Gastrocnemius medialis (tissue), 4 donors: ENCODE measurements around the gene CLDN19. TPM values are rescaled to one million over a fixed set of nuclear protein-coding genes. Genes with fewer than 3 reads are reported as not detected.

Experiments
- ATAC-seq, 2 donors: fragments of 150-250 bp; one replicate each; pipeline ENCODE4 v1.9.1; 2016
- DNase-seq, 2 donors: peaks; one replicate each; pipeline ENCODE4 v3.0.0-alpha.2; 2019
- H3K27ac ChIP-seq, 4 donors: fragments of 200-600 bp; sonication (generic); 1 replicate in 1 of 4; 2 replicates in 3 of 4; pipeline ENCODE4 v1.5.1; 2016 to 2018; ENCODE audit warnings: mild to moderate bottlenecking in 2 of 4, moderate library complexity in 1 of 4
- H3K27me3 ChIP-seq, 3 donors: fragments of 200-600 bp; sonication (generic) in 2 of 3; 1 replicate in 1 of 3; 2 replicates in 2 of 3; pipeline versions ENCODE4 v1.5.1 to v1.6.0; 2016 to 2019; ENCODE audit warnings: mild to moderate bottlenecking in 1 of 3, moderate library complexity in 1 of 3
- H3K36me3 ChIP-seq, 2 donors: fragments of 200-600 bp; sonication (generic) in 1 of 2; one replicate each; pipeline ENCODE4 v1.5.1; 2017 to 2018
- H3K4me1 ChIP-seq, 2 donors: fragments of 200-600 bp; sonication (generic) in 1 of 2; one replicate each; pipeline ENCODE4 v1.5.1; 2016 to 2017; ENCODE audit warnings: mild to moderate bottlenecking in 2 of 2
- H3K4me3 ChIP-seq, 4 donors: fragments of 200-600 bp; sonication (generic) in 3 of 4; 1 replicate in 1 of 4; 2 replicates in 3 of 4; pipeline ENCODE4 v1.5.1; 2016 to 2019; ENCODE audit warnings: mild to moderate bottlenecking in 2 of 4
- H3K9me3 ChIP-seq, 3 donors: fragments of 200-600 bp; sonication (generic) in 2 of 3; 1 replicate in 1 of 3; 2 replicates in 2 of 3; pipeline ENCODE4 v1.5.1; 2016 to 2019
- CTCF ChIP-seq, 5 experiments: fragments of 450-650 bp in 3 of 5; fragments of 200-600 bp in 2 of 5; sonication (generic) in 2 of 5; IDR thresholded peaks in 4 of 5; conservative IDR thresholded peaks in 1 of 5; 1 replicate in 4 of 5; 2 replicates in 1 of 5; pipeline ENCODE4 v1.5.1; 2016 to 2019; ENCODE audit warnings: antibody characterized with exemption in 5 of 5, mild to moderate bottlenecking in 3 of 5, moderate library complexity in 3 of 5
- POLR2A ChIP-seq, 2 donors: fragments of 450-650 bp; IDR thresholded peaks; one replicate each; pipeline ENCODE4 v1.6.1; 2017; ENCODE audit warnings: antibody characterized with exemption in 2 of 2, mild to moderate bottlenecking in 2 of 2, moderate library complexity in 2 of 2
- in situ Hi-C, 4 donors: fragments of 200-750 bp; cut with MboI; loops; one replicate each; pipeline versions ENCODE4 v1.15.0 to v1.8.0; 2017; ENCODE audit warnings: low sequenced_read_pairs in 4 of 4
- intact Hi-C: fragments of 100-400 bp; cut with DNase I; formaldehyde crosslinking; loops from one replicate; pipeline ENCODE4 v1.15.1; 2023; ENCODE audit warnings: low total_unique reads
- total RNA-seq, 4 donors: library from RNA; depleted of rRNA; stranded (reverse); fragments of >200 nt; gene quantifications; one replicate each; pipeline versions ENCODE4 v1.1.0 to v1.2.3, GENCODE V29; 2016

Gene CLDN19
- total RNA-seq, 4 donors from 2014 or later = 0.20 to 0.59 TPM; not detected in 2

DNA sequence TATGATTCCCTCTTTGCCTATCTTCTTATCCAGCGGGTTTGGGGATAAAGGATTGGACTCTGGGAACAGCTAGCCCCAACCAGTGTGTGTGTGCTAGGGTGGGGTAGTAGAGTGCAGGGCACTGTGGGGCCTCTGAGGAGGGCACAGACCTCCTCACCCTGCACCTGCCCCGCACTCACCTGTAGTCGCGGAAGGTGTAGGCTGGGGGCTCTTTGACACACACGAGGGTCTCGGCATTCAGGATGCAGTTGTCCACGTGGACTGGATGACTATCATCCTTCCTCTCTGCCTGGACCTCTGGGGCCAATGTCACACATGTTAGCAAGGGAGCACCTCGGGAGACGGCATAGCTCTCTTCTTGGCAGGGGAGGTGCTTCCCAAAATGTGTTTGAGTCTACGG lies 8.0 kb upstream of the CLDN19 start:
- H3K9me3 ChIP-seq = no peaks in the 10 kb centered on the region
- no peak overlapping the region for H3K27ac ChIP-seq
- TF ChIP-seq POLR2A (IDR thresholded peaks at IDR 0.05) = no peak
- TF ChIP-seq CTCF (IDR thresholded peaks at IDR 0.05 in 4 of 5, conservative IDR thresholded peaks at IDR 0.05 in 1 of 5) = no peak
- peaks cover 0 to 59% of the 10 kb centered on the region in 2 donors for H3K36me3 ChIP-seq
- ATAC-seq (no peak), DNase-seq (no peak)
- in situ Hi-C loops (loop anchor here in 3 of 4 donors (10.0 to 25.0 kb wide), 4 partner anchors 163 to 611 kb away; no protein-coding TSS in a partner anchor), intact Hi-C loops (loop anchor here (10.0 kb wide), 1 partner anchor 603 kb away; no protein-coding TSS in a partner anchor)
- no peak overlapping the region for H3K4me3 ChIP-seq
- H3K27me3 ChIP-seq = no peaks in the 10 kb centered on the region
- no peaks in the 10 kb centered on the region for H3K4me1 ChIP-seq

DNA sequence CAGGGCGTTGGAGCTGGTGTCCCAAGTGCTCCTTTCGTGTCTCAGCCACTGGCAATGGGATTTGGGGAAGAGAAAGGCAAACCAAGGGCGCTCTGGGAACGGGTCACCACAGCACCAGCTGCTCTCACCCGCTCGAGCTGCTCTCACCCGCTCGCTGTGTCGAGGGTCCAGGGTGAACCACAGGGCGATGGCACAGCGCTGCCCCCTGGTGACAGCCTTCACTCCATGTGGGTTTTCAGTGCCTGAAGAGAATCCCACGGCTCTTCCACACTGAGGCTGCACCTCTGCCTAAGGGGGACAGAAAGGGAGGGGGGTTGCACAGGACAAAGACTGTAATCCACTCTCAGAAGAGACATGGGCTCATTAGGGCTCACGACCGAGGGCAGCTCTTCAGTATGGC lies 7.1 kb upstream of the CLDN19 start:
- in situ Hi-C loops = loop anchor here in 3 of 4 donors (10.0 to 25.0 kb wide), 4 partner anchors 162 to 610 kb away; no protein-coding TSS in a partner anchor
- H3K4me3 ChIP-seq = no peak overlapping the region
- intact Hi-C loops = loop anchor here (10.0 kb wide), 1 partner anchor 602 kb away; no protein-coding TSS in a partner anchor
- no peak for ATAC-seq
- H3K9me3 ChIP-seq = no peaks in the 10 kb centered on the region
- TF ChIP-seq POLR2A (IDR thresholded peaks at IDR 0.05) (no peak), CTCF (IDR thresholded peaks at IDR 0.05 in 4 of 5, conservative IDR thresholded peaks at IDR 0.05 in 1 of 5) (peak in 3 of 5 experiments; percentile 42 to 65 (median 57))
- H3K27me3 ChIP-seq = no peaks in the 10 kb centered on the region
- peaks cover 0 to 50% of the 10 kb centered on the region in 2 donors for H3K36me3 ChIP-seq
- DNase-seq = no peak
- no peaks in the 10 kb centered on the region for H3K4me1 ChIP-seq
- H3K27ac ChIP-seq = no peak overlapping the region

DNA sequence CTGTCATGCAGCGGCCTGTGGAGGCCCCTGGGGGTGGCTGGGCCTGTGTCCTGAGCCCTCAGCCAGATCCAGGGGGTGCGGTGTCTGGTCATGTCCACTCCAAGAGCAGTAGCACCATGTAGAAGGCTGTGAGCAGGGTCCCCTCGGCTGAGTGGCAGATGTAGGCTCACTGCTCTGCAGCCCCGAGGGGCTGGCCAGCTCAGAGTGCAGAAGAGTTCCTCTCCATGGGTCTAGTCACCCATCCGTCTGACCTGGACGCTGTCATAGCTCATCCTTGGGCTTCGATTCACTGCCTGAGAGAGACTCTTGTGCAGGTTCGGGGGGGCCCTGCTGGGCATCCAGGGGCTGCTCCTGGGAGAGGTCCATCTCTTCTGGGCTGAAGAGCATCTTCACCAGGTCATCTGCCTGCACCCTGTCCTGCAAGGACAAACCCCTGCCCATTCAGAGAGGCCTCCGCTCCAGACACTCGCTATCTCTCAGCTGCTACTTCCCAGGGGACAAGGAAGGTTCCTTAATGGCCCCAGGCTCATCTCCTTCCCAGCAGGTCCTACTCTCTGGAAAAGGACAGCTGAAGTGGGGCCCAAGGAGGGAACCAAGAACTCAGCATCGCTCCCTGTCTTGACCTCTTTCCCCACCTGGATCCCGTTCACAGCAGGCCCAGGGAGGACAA lies 6.5 kb upstream of the CLDN19 start:
- H3K27me3 ChIP-seq = no peaks in the 10 kb centered on the region
- TF ChIP-seq POLR2A (IDR thresholded peaks at IDR 0.05) (no peak), CTCF (IDR thresholded peaks at IDR 0.05 in 4 of 5, conservative IDR thresholded peaks at IDR 0.05 in 1 of 5) (no peak)
- H3K4me1 ChIP-seq = no peaks in the 10 kb centered on the region
- H3K36me3 ChIP-seq = peaks cover 0 to 45% of the 10 kb centered on the region in 2 donors
- no peaks in the 10 kb centered on the region for H3K9me3 ChIP-seq
- intact Hi-C loops (loop anchor here (10.0 kb wide), 1 partner anchor 602 kb away; no protein-coding TSS in a partner anchor), in situ Hi-C loops (loop anchor here in 3 of 4 donors (10.0 to 25.0 kb wide), 4 partner anchors 162 to 609 kb away; no protein-coding TSS in a partner anchor)
- ATAC-seq = no peak
- no peak overlapping the region for H3K27ac ChIP-seq
- no peak for DNase-seq
- no peak overlapping the region for H3K4me3 ChIP-seq

GRCh38 chr1:42745851-42746250 lies 5.8 kb upstream of the CLDN19 start:
- in situ Hi-C loops = loop anchor here in 3 of 4 donors (10.0 to 25.0 kb wide), 4 partner anchors 161 to 609 kb away; no protein-coding TSS in a partner anchor
- H3K27ac ChIP-seq = no peak overlapping the region
- peaks cover 0 to 44% of the 10 kb centered on the region in 2 donors for H3K36me3 ChIP-seq
- ATAC-seq = no peak
- no peaks in the 10 kb centered on the region for H3K4me1 ChIP-seq
- intact Hi-C loops = loop anchor here (10.0 kb wide), 1 partner anchor 601 kb away; no protein-coding TSS in a partner anchor
- TF ChIP-seq CTCF (IDR thresholded peaks at IDR 0.05 in 4 of 5, conservative IDR thresholded peaks at IDR 0.05 in 1 of 5) (no peak), POLR2A (IDR thresholded peaks at IDR 0.05) (no peak)
- H3K27me3 ChIP-seq = no peaks in the 10 kb centered on the region
- H3K9me3 ChIP-seq = no peaks in the 10 kb centered on the region
- no peak overlapping the region for H3K4me3 ChIP-seq
- no peak for DNase-seq
